IPS-NIHi7 (cell line): ENCODE results near the gene NAA35.
"Not testable (repeated sequence)": the region's sequence is repeated elsewhere in the genome, so short reads cannot be mapped to it uniquely, and the experiment has no call there.

Experiments used
- DNase-seq: peaks from one replicate; pipeline ENCODE4 v3.0.0; 2012; ENCODE audit warnings: mixed read lengths; ENCODE audit errors: extremely low spot score

NAA35 gene

GRCh38 chr9:85944672-85945071 lies 3.7 kb downstream of the NAA35 start:
- no peak for DNase-seq

GRCh38 chr9:85949586-85950335 lies 8.8 kb downstream of the NAA35 start:
- no peak for DNase-seq

- no peak for DNase-seq
Measured at GRCh38 chr9:85959955-85960354, 19.0 kb downstream of the NAA35 start.

- no peak for DNase-seq
Measured at GRCh38 chr9:85960688-85961093, 19.7 kb downstream of the NAA35 start.

- no peak for DNase-seq
Measured at GRCh38 chr9:85964526-85964925, 23.6 kb downstream of the NAA35 start.

GRCh38 chr9:85964949-85965348 lies 24.0 kb downstream of the NAA35 start:
- no peak for DNase-seq

GRCh38 chr9:85969727-85970126 lies 28.8 kb downstream of the NAA35 start:
- DNase-seq: no peak

- no peak for DNase-seq
Measured at GRCh38 chr9:85971731-85972130, 30.8 kb downstream of the NAA35 start.

GRCh38 chr9:85973238-85973637 lies 32.3 kb downstream of the NAA35 start:
- DNase-seq: no peak

- DNase-seq: not testable (repeated sequence)
Measured at GRCh38 chr9:85974055-85974547, 33.2 kb downstream of the NAA35 start.

GRCh38 chr9:85978496-85978895 lies 37.5 kb downstream of the NAA35 start:
- no peak for DNase-seq

GRCh38 chr9:85981369-85981768 lies 40.4 kb downstream of the NAA35 start:
- no peak for DNase-seq

GRCh38 chr9:85984457-85984856 lies 43.5 kb downstream of the NAA35 start:
- DNase-seq: no peak

- DNase-seq: no peak
Measured at GRCh38 chr9:85987236-85987635, 46.3 kb downstream of the NAA35 start.

- DNase-seq: no peak
Measured at GRCh38 chr9:85994191-85994590, 53.2 kb downstream of the NAA35 start.

GRCh38 chr9:85995097-85995496 lies 54.2 kb downstream of the NAA35 start:
- no peak for DNase-seq

GRCh38 chr9:85995599-85995998 lies 54.7 kb downstream of the NAA35 start:
- no peak for DNase-seq

- no peak for DNase-seq
Measured at GRCh38 chr9:86005253-86005775, 64.4 kb downstream of the NAA35 start.

- no peak for DNase-seq
Measured at GRCh38 chr9:86009133-86009532, 68.2 kb downstream of the NAA35 start.

GRCh38 chr9:86020731-86021130 lies 79.8 kb downstream of the NAA35 start:
- DNase-seq: no peak

- no peak for DNase-seq
Measured at GRCh38 chr9:86021166-86021565, 80.2 kb downstream of the NAA35 start.

GRCh38 chr9:86022687-86023266 lies 81.8 kb downstream of the NAA35 start:
- DNase-seq: no peak

- DNase-seq: no peak
Measured at GRCh38 chr9:86027767-86028166, 86.8 kb downstream of the NAA35 start.
